Neural crest cell (in vitro differentiated cells): ENCODE measurements around the gene PLEKHA1. TPM values are rescaled to one million over a fixed set of nuclear protein-coding genes. Genes with fewer than 3 reads are reported as not detected.

ENCODE experiments used
- DNase-seq: peaks from one replicate; pipeline ENCODE4 v3.0.0; 2021; ENCODE audit warnings: low read depth, mixed read lengths, low spot score
- H3K27ac Mint-ChIP-seq: one replicate; pipeline ENCODE4 v1.8.0; 2021; ENCODE audit warnings: mild to moderate bottlenecking, mixed read lengths; ENCODE audit not compliant: unreplicated experiment
- H3K27me3 Mint-ChIP-seq: 2 replicates; pipeline ENCODE4 v1.8.0; 2021; ENCODE audit warnings: low read depth, mild to moderate bottlenecking, mixed read lengths
- H3K36me3 Mint-ChIP-seq: 2 replicates; pipeline ENCODE4 v1.8.0; 2021; ENCODE audit warnings: low read depth, mild to moderate bottlenecking, mixed read lengths
- H3K4me1 Mint-ChIP-seq: 2 replicates; pipeline ENCODE4 v1.8.0; 2021; ENCODE audit warnings: mixed read lengths
- H3K4me3 Mint-ChIP-seq: one replicate; pipeline ENCODE4 v1.8.0; 2021; ENCODE audit warnings: mild to moderate bottlenecking, mixed read lengths
- H3K9me3 Mint-ChIP-seq: 2 replicates; pipeline ENCODE4 v1.8.0; 2021; ENCODE audit warnings: mixed read lengths
- CTCF ChIP-seq: fragments of 200-600 bp; sonication (generic); conservative IDR thresholded peaks from 2 replicates; pipeline ENCODE4 v1.5.0; 2021; ENCODE audit warnings: antibody characterized with exemption, mild to moderate bottlenecking
- total RNA-seq: library from RNA; stranded (reverse); gene quantifications from 2 replicates; pipeline ENCODE4 v1.2.1, GENCODE V29; 2021

The PLEKHA1 gene
- total RNA-seq, 1 donor from 2014 or later, result 20.6 TPM

DNA sequence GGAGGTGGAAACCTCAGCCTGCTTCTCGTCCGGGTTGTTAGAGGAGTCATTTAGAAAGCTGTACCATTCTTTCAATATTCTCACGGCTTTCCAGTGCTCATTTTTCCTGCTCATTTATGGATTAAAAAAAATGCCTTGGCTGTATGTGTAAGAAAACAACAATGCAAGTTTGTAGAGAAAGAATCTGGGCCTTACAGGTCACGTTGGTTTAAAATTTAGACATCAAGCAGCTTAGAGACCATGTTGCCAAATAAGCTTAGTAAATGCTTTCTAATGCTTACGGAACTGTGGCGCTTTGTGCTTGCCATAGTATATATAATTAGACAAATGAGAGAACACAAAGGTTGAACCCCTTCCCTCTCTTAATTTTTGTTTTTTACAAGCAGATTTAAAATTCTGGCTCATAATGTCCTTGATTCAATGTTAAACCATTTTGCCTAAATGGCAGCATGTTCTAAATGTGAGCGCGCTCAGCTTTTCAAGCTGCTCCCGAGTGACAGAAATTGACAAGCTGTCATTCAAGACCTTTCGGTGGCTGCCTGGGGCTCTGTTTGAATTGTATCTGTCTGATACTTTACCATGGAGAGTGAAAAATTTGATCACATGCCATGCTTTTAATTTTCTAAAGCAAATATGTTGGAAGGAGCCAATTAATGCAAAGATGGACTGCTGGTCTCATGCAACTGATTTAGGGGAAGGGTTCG is 81.0 kb downstream of the PLEKHA1 start:
- H3K27me3 Mint-ChIP-seq, result peaks cover 23% of the 10 kb centered on the region
- H3K4me1 Mint-ChIP-seq, result peaks cover 11% of the 10 kb centered on the region
- no peak overlapping the region for H3K27ac Mint-ChIP-seq
- no peaks in the 10 kb centered on the region for H3K9me3 Mint-ChIP-seq
- H3K4me3 Mint-ChIP-seq, result no peak overlapping the region
- TF ChIP-seq CTCF, result no peak
- DNase-seq, result no peak
- no peaks in the 10 kb centered on the region for H3K36me3 Mint-ChIP-seq

GRCh38 chr10:122457934-122458333 is 83.4 kb downstream of the PLEKHA1 start:
- TF ChIP-seq CTCF, result no peak
- no peak overlapping the region for H3K27ac Mint-ChIP-seq
- peak overlapping the region; percentile 81 for H3K4me3 Mint-ChIP-seq
- no peaks in the 10 kb centered on the region for H3K9me3 Mint-ChIP-seq
- H3K27me3 Mint-ChIP-seq, result peaks cover 36% of the 10 kb centered on the region
- DNase-seq, result no peak
- H3K4me1 Mint-ChIP-seq, result peaks cover 18% of the 10 kb centered on the region
- H3K36me3 Mint-ChIP-seq, result no peaks in the 10 kb centered on the region

DNA sequence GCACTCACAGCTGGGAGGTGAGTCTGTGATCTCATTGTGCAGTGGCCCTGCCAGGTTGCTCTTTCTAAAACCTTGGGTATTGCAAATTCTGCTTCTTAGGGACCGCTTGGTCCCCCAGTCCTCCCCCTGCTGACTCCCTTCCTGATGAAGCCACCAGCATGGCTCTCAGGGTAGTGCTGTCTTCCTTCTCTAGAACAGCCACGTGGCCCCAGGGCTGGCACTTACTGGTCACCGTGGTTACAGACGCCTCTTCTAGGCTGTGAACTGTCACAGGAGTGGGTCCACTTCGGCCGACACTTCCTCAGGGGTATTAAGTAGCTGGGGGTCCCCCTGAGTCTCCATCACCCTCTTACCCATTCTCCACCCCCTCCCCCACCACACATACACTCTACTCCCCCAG is 84.2 kb downstream of the PLEKHA1 start:
- H3K4me1 Mint-ChIP-seq, result peaks cover 20% of the 10 kb centered on the region
- H3K27ac Mint-ChIP-seq, result no peak overlapping the region
- no peak for TF ChIP-seq CTCF
- no peak overlapping the region for H3K4me3 Mint-ChIP-seq
- no peaks in the 10 kb centered on the region for H3K9me3 Mint-ChIP-seq
- DNase-seq, result no peak
- H3K27me3 Mint-ChIP-seq, result peaks cover 44% of the 10 kb centered on the region
- H3K36me3 Mint-ChIP-seq, result no peaks in the 10 kb centered on the region

- Mint-ChIP-seq H3K27ac (no peak overlapping the region), H3K9me3 (no peaks in the 10 kb centered on the region), H3K27me3 (peaks cover 54% of the 10 kb centered on the region), H3K4me3 (peak overlapping the region; percentile 86), H3K4me1 (peaks cover 20% of the 10 kb centered on the region), H3K36me3 (no peaks in the 10 kb centered on the region)
- DNase-seq, result no peak
- TF ChIP-seq CTCF, result no peak
Measured at GRCh38 chr10:122459561-122460273, 85.2 kb downstream of the PLEKHA1 start.

DNA sequence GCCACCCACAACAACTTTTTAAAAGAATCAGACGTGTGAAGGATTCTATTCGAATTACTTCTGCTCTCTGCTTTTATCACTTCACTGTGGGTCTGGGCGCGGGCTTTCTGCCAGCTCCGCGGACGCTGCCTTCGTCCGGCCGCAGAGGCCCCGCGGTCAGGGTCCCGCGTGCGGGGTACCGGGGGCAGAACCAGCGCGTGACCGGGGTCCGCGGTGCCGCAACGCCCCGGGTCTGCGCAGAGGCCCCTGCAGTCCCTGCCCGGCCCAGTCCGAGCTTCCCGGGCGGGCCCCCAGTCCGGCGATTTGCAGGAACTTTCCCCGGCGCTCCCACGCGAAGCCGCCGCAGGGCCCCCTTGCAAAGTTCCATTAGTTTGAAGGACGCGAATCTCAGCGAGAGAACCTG is 86.4 kb downstream of the PLEKHA1 start:
- DNase-seq, result no peak
- Mint-ChIP-seq H3K36me3 (no peaks in the 10 kb centered on the region), H3K4me3 (peak overlapping the region; percentile 76), H3K9me3 (no peaks in the 10 kb centered on the region), H3K27me3 (peaks cover 66% of the 10 kb centered on the region), H3K27ac (no peak overlapping the region), H3K4me1 (peaks cover 14% of the 10 kb centered on the region)
- no peak for TF ChIP-seq CTCF
